H1 (cell line): ENCODE measurements around the gene CDC42BPB. TPM values are rescaled to one million over a fixed set of nuclear protein-coding genes. Genes with fewer than 3 reads are reported as not detected.
A peak's percentile ranks its signal among the peaks of the same experiment; 100 is the strongest.

Experiments used
- CTCF ChIA-PET: fragments of 300-600 bp; sonication (Branson Sonifier 250); formaldehyde crosslinking; loops from one replicate; lab custom pipeline; 2021; ENCODE audit not compliant: partially characterized antibody; lab: Charles Lee
- POLR2A ChIA-PET: fragments of 300-600 bp; sonication (Branson Sonifier 250); formaldehyde crosslinking; loops from one replicate; lab custom pipeline; 2021; ENCODE audit warnings: inconsistent platforms; ENCODE audit not compliant: partially characterized antibody; lab: Charles Lee
- DNase-seq, 2 experiments: peaks; one replicate each; pipeline versions ENCODE4 v3.0.0 to v3.0.0-alpha.2; 2010 to 2022; ENCODE audit warnings: low spot score in 2 of 2, low read depth in 1 of 2, mixed read lengths in 1 of 2
- FAIRE-seq: peaks from 2 replicates; lab custom pipeline; 2011; peaks lifted over from hg19 to GRCh38; lab: Jason Lieb, UNC
- H2AFZ ChIP-seq: 2 replicates; pipeline ENCODE4 v1.8.1; 2012; ENCODE audit warnings: low read length, inconsistent platforms
- H2AK5ac ChIP-seq: 2 replicates; pipeline ENCODE4 v1.6.1; 2013; ENCODE audit warnings: low read depth, low read length
- H2BK120ac ChIP-seq: replicated peaks from 2 replicates; pipeline ENCODE3; 2013; ENCODE audit warnings: low read depth, low read length, inconsistent platforms
- H2BK12ac ChIP-seq: 2 replicates; pipeline ENCODE4 v1.6.1; 2013; ENCODE audit warnings: low read depth, low read length
- H2BK15ac ChIP-seq: 2 replicates; pipeline ENCODE4 v1.6.1; 2013; ENCODE audit warnings: low read length
- H2BK20ac ChIP-seq: 2 replicates; pipeline ENCODE4 v1.6.1; 2013; ENCODE audit warnings: low read length
- H2BK5ac ChIP-seq: 2 replicates; pipeline ENCODE4 v1.6.1; 2013; ENCODE audit warnings: low read depth, low read length
- H3K14ac ChIP-seq: 2 replicates; pipeline ENCODE4 v1.6.1; 2013; ENCODE audit warnings: inconsistent platforms; ENCODE audit not compliant: insufficient read length
- H3K18ac ChIP-seq: 2 replicates; pipeline ENCODE4 v1.6.1; 2013; ENCODE audit warnings: low read length; ENCODE audit errors: extremely low read depth
- H3K23ac ChIP-seq: 2 replicates; pipeline ENCODE4 v1.6.1; 2013; ENCODE audit warnings: inconsistent platforms; ENCODE audit not compliant: insufficient read length
- H3K23me2 ChIP-seq: 2 replicates; pipeline ENCODE4 v1.6.1; 2013; ENCODE audit warnings: low read depth, low read length
- H3K27ac ChIP-seq: 2 replicates; pipeline ENCODE4 v1.6.1; 2011; ENCODE audit warnings: low read depth, low read length, inconsistent platforms
- H3K27me3 ChIP-seq, 4 experiments: replicated peaks in 1 of 4; 1 replicate in 1 of 4; 2 replicates in 3 of 4; pipeline versions ENCODE4 v1.6.1 to v1.8.1; 2011 to 2013; ENCODE audit warnings: low read length in 3 of 4, mild to moderate bottlenecking in 3 of 4, inconsistent platforms in 2 of 4, mixed read lengths in 2 of 4, moderate library complexity in 1 of 4; ENCODE audit not compliant: control insufficient read depth in 3 of 4, insufficient read depth in 3 of 4; ENCODE audit errors: extremely low read depth in 1 of 4
- H3K36me3 ChIP-seq, 4 experiments: 2 replicates each; pipeline versions ENCODE4 v1.6.1 to v1.8.1; 2011 to 2013; ENCODE audit warnings: mild to moderate bottlenecking in 4 of 4, low read length in 3 of 4, moderate library complexity in 2 of 4, control low read depth in 1 of 4, inconsistent platforms in 1 of 4; ENCODE audit not compliant: insufficient read depth in 4 of 4, control insufficient read depth in 2 of 4
- H3K4ac ChIP-seq: replicated peaks from 2 replicates; pipeline ENCODE3; 2013; ENCODE audit warnings: low read length, low read depth, mixed read lengths, inconsistent platforms; ENCODE audit not compliant: insufficient read length
- H3K4me1 ChIP-seq, 4 experiments: replicated peaks in 1 of 4; 1 replicate in 1 of 4; 2 replicates in 3 of 4; pipeline versions ENCODE4 v1.6.1 to v1.8.1; 2011 to 2013; ENCODE audit warnings: low read length in 3 of 4, inconsistent platforms in 2 of 4, mixed read lengths in 1 of 4; ENCODE audit not compliant: insufficient read depth in 4 of 4, control insufficient read depth in 3 of 4
- H3K4me2 ChIP-seq, 2 experiments: 2 replicates each; pipeline versions ENCODE4 v1.6.1 to v1.8.1; 2011 to 2013; ENCODE audit warnings: low read depth in 2 of 2, low read length in 2 of 2, control low read depth in 1 of 2, inconsistent platforms in 1 of 2, mild to moderate bottlenecking in 1 of 2; ENCODE audit not compliant: insufficient read depth in 1 of 2
- H3K4me3 ChIP-seq, 4 experiments: fragments of 200-600, 300-600 bp in 1 of 4; sonication (generic), shearing (Covaris generic), sonication (Bioruptor Twin) in 1 of 4; 2 replicates each; pipeline versions ENCODE4 v1.5.1 to v1.8.1; 2011 to 2016; ENCODE audit warnings: low read length in 4 of 4, low read depth in 3 of 4, control low read depth in 2 of 4, inconsistent platforms in 2 of 4, mild to moderate bottlenecking in 2 of 4, mixed read lengths in 1 of 4, moderate library complexity in 1 of 4; ENCODE audit not compliant: insufficient read depth in 2 of 4; ENCODE audit errors: extremely low read depth in 1 of 4
- H3K56ac ChIP-seq: replicated peaks from 2 replicates; pipeline ENCODE3; 2013; ENCODE audit warnings: low read depth, mild to moderate bottlenecking, mixed read lengths, low read length, inconsistent platforms; ENCODE audit not compliant: insufficient read length
- H3K79me1 ChIP-seq: 2 replicates; pipeline ENCODE4 v1.6.1; 2013; ENCODE audit warnings: low read depth, low read length, control low read depth
- H3K79me2 ChIP-seq, 2 experiments: 2 replicates each; pipeline versions ENCODE4 v1.6.1 to v1.8.1; 2012 to 2013; ENCODE audit warnings: low read length in 2 of 2, mild to moderate bottlenecking in 2 of 2, inconsistent platforms in 1 of 2; ENCODE audit not compliant: insufficient read depth in 2 of 2, control insufficient read depth in 1 of 2
- H3K9ac ChIP-seq, 4 experiments: replicated peaks in 1 of 4; 1 replicate in 1 of 4; 2 replicates in 3 of 4; pipeline versions ENCODE4 v1.6.1 to v1.8.1; 2011 to 2013; ENCODE audit warnings: low read depth in 3 of 4, low read length in 3 of 4, control low read depth in 2 of 4, mild to moderate bottlenecking in 2 of 4, moderate library complexity in 2 of 4, inconsistent platforms in 1 of 4; ENCODE audit errors: extremely low read depth in 1 of 4
- H3K9me3 ChIP-seq, 2 experiments: 2 replicates each; pipeline versions ENCODE4 v1.6.1 to v1.8.1; 2012 to 2013; ENCODE audit warnings: mild to moderate bottlenecking in 2 of 2, moderate library complexity in 2 of 2, control low read depth in 1 of 2, inconsistent platforms in 1 of 2, low read depth in 1 of 2, low read length in 1 of 2, mixed read lengths in 1 of 2; ENCODE audit not compliant: insufficient read depth in 2 of 2
- H4K20me1 ChIP-seq, 2 experiments: replicated peaks in 1 of 2; 2 replicates each; pipeline versions ENCODE3 to v1.8.1; 2011 to 2013; ENCODE audit warnings: inconsistent platforms in 2 of 2, low read length in 2 of 2, mild to moderate bottlenecking in 1 of 2; ENCODE audit not compliant: insufficient read depth in 2 of 2, control insufficient read depth in 1 of 2
- H4K5ac ChIP-seq: 2 replicates; pipeline ENCODE4 v1.6.1; 2013; ENCODE audit warnings: low read length, low read depth, mixed read lengths, inconsistent platforms; ENCODE audit not compliant: insufficient read length
- H4K8ac ChIP-seq: 2 replicates; pipeline ENCODE4 v1.8.0; 2013; ENCODE audit warnings: mild to moderate bottlenecking, moderate library complexity, low read length, inconsistent platforms; ENCODE audit not compliant: insufficient read depth; ENCODE audit errors: extremely low read depth
- H4K91ac ChIP-seq: replicated peaks from 2 replicates; pipeline ENCODE3; 2013; ENCODE audit warnings: low read length, mixed read lengths, inconsistent platforms; ENCODE audit not compliant: insufficient read length
- POU5F1 ChIP-seq: IDR thresholded peaks from 2 replicates; pipeline ENCODE4 v1.6.1; 2011; ENCODE audit warnings: low read depth, mild to moderate bottlenecking, low read length, moderate library complexity
- RFX5 ChIP-seq: IDR thresholded peaks from 2 replicates; pipeline ENCODE4 v1.6.1; 2011; ENCODE audit warnings: low read depth, low read length, improper control_type of control experiment, borderline replicate concordance
- WGBS, 2 experiments: shearing (Covaris generic) in 1 of 2; methylation state at CpG; one replicate each; pipeline versions ENCODE4 v1.1.6 to v1.1.7; 2013 to 2015; ENCODE audit warnings: low lambda C conversion rate in 2 of 2, mixed read lengths in 2 of 2, inconsistent platforms in 1 of 2, low coverage in 1 of 2, missing lambda C conversion rate in 1 of 2; ENCODE audit not compliant: insufficient replicate concordance in 2 of 2, insufficient coverage in 1 of 2, insufficient read length in 1 of 2; ENCODE audit errors: extremely low coverage in 1 of 2, missing lambda C conversion rate in 1 of 2; 5-methylcytosine and 5-hydroxymethylcytosine counted together
- polyA plus RNA-seq, 7 experiments: library from polyadenylated mRNA; depleted of rRNA in 3 of 7; stranded (reverse) in 5 of 7; unstranded in 2 of 7; fragments of >200 nt in 5 of 7; fragments of 200-250 nt in 2 of 7; gene quantifications; 1 replicate in 5 of 7; 2 replicates in 1 of 7; 4 replicates in 1 of 7; pipeline versions ENCODE4 v1.2.1 to v1.2.3, GENCODE V29; 2011 to 2013; ENCODE audit warnings: missing spikeins in 2 of 7, mixed read lengths in 2 of 7
- total RNA-seq: library from RNA; stranded (reverse); fragmentation: NEBNext Ultra II Directional; extraction: Animal tissue kit (Norgen Biotek cat#: 25700); gene quantifications from 2 replicates; pipeline ENCODE4 v1.2.1, GENCODE V29; 2021

CDC42BPB gene
- total and polyA plus RNA-seq, 2 of the 8 experiments (the other 6 are each of a cell fraction or from before 2014, with no cell fraction given): 51.2 to 88.2 TPM

DNA sequence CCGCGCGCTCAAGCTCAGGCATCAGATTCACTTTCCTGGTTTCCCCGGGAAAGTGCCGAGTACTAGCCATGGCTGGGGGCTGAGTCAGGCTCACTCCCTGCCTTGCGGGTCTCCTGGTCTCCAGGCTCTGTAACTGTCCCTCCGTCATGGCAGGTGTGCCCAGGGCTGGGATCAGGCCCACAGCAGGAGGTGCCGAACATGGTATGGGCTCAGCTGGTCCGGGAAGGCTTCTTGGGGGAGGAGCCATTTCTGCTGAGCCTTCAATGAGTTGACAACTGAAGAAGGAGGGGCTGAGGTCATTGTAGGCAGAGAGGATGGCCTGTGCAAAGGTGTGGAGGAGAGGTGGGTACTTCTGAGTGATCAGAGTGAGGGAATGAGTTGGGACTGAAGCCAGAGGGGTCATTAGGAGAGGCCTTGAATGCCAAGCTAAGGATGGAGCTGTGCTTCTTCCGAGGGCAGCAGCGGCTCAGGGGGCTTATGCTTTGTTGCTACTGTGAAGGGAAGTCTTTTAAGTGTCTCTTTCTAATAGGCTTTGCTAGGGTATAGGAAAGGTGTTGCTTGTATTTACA lies 37.9 kb upstream of the CDC42BPB start:
- no peak overlapping the region for H3K4ac ChIP-seq
- H4K5ac ChIP-seq: no peak overlapping the region
- H3K4me1 ChIP-seq: peaks cover 3 to 30% (median 15%) of the 10 kb centered on the region in 4 experiments
- no peaks in the 10 kb centered on the region for H3K9me3 ChIP-seq
- no peaks in the 10 kb centered on the region for H3K79me1 ChIP-seq
- H2AFZ ChIP-seq: no peak overlapping the region
- CTCF ChIA-PET: interaction anchor here (0.9 to 5.4 kb wide), 9 partner anchors 8 to 197 kb away, joined by 4 to 58 read pairs (median 5); no protein-coding TSS in a partner anchor
- H3K18ac ChIP-seq: no peak overlapping the region
- H3K9ac ChIP-seq: no peak overlapping the region; a peak in 1 of 7 replicates
- no peak overlapping the region for H2BK120ac ChIP-seq
- H3K23ac ChIP-seq: no peak overlapping the region
- peaks cover 0 to 9% (median 5%) of the 10 kb centered on the region in 4 experiments; a peak in 4 of 7 replicates for H3K27me3 ChIP-seq
- no peak overlapping the region for H2BK12ac ChIP-seq
- no peak overlapping the region for H2BK20ac ChIP-seq
- 83% methylated on average over 11 of the region's 11 CpGs; no CpG with 5 or more reads in 1 of the 2 experiments for WGBS, 2 experiments
- H4K91ac ChIP-seq: no peak overlapping the region
- no peak overlapping the region for H3K4me3 ChIP-seq
- H2AK5ac ChIP-seq: no peak overlapping the region
- no peak for FAIRE-seq
- H3K23me2 ChIP-seq: peaks cover 4% of the 10 kb centered on the region; the same call in 1 of the 2 replicates
- H3K4me2 ChIP-seq: no peak overlapping the region
- H4K8ac ChIP-seq: peak overlapping the region; percentile 45; the same call in 1 of the 2 replicates
- H4K20me1 ChIP-seq: peaks cover 0 to 1% of the 10 kb centered on the region in 2 experiments
- H3K27ac ChIP-seq: no peak overlapping the region
- POLR2A ChIA-PET: interaction anchor here (0.6 to 1.5 kb wide), 5 partner anchors 10 to 428 kb away, joined by 3 to 5 read pairs (median 4); partner anchors contain the start of genes EIF5 and LBHD2
- peak overlapping the region; percentile 66; the same call in 1 of the 2 replicates for H2BK5ac ChIP-seq
- no peaks in the 10 kb centered on the region for H3K79me2 ChIP-seq
- H2BK15ac ChIP-seq: no peak overlapping the region; the same call in 1 of the 2 replicates
- no peak overlapping the region for H3K14ac ChIP-seq
- DNase-seq: no peak
- H3K56ac ChIP-seq: no peak overlapping the region
- TF ChIP-seq POU5F1 (no peak), RFX5 (no peak)
- TF ChIP-seq, all 59 proteins: peak for 0
- no peaks in the 10 kb centered on the region for H3K36me3 ChIP-seq
